Measurements from ENCODE around the gene COPS2.
"Not testable (repeated sequence)": the region's sequence is repeated elsewhere in the genome, so short reads cannot be mapped to it uniquely, and the experiment has no call there.

COPS2 gene

GRCh38 chr15:49103002-49103401 lies 52.4 kb downstream of the COPS2 start:
- DNase-seq (ENCODE audit: low read depth in 2 of 2): no peak

GRCh38 chr15:49101536-49101935 lies 53.9 kb downstream of the COPS2 start:
- DNase-seq (ENCODE audit: low read depth in 2 of 2): no peak

GRCh38 chr15:49096090-49096750 lies 59.2 kb downstream of the COPS2 start:
- no peak for DNase-seq (ENCODE audit: low read depth in 2 of 2)

GRCh38 chr15:49094923-49095322 lies 60.5 kb downstream of the COPS2 start:
- no peak for DNase-seq (ENCODE audit: low read depth in 2 of 2)

GRCh38 chr15:49093252-49094105 lies 61.9 kb downstream of the COPS2 start:
- no peak for DNase-seq (ENCODE audit: low read depth in 2 of 2)

- no peak for DNase-seq (ENCODE audit: low read depth in 2 of 2)
Observed at GRCh38 chr15:49088996-49089395, 66.4 kb downstream of the COPS2 start.

GRCh38 chr15:49085696-49086459 lies 69.5 kb downstream of the COPS2 start:
- DNase-seq (ENCODE audit: low read depth in 2 of 2): no peak

- no peak for DNase-seq (ENCODE audit: low read depth in 2 of 2)
Observed at GRCh38 chr15:49084285-49084570, 71.2 kb downstream of the COPS2 start.

GRCh38 chr15:49083401-49084284 lies 71.8 kb downstream of the COPS2 start:
- DNase-seq (ENCODE audit: low read depth in 2 of 2): no peak

- DNase-seq (ENCODE audit: low read depth in 2 of 2): no peak
Observed at GRCh38 chr15:49082960-49083359, 72.4 kb downstream of the COPS2 start.

GRCh38 chr15:49079340-49080039 lies 75.9 kb downstream of the COPS2 start:
- DNase-seq (ENCODE audit: low read depth in 2 of 2): no peak

- DNase-seq (ENCODE audit: low read depth in 2 of 2): no peak
Observed at GRCh38 chr15:49075881-49076280, 79.5 kb downstream of the COPS2 start.

GRCh38 chr15:49074589-49075287 lies 80.7 kb downstream of the COPS2 start:
- DNase-seq (ENCODE audit: low read depth in 2 of 2): not testable (repeated sequence)

All from stimulated activated CD4-positive, alpha-beta T cell treated with anti-CD3 and anti-CD28 coated beads, Interleukin-12 subunit alpha, Interleukin-12 subunit beta, amount 100 ng/mL, for 24 hours (primary cell).